GM23338 (cell line): Measurements from ENCODE around the gene REXO5. TPM values are rescaled to one million over a fixed set of nuclear protein-coding genes. Genes with fewer than 3 reads are reported as not detected.

ENCODE experiments used
- ATAC-seq: fragments of 200-7000 bp; cut with Tn5 transposase; 3 replicates; pipeline ENCODE4 v1.9.1; 2020
- DNase-seq: peaks from one replicate; pipeline ENCODE4 v3.0.0-alpha.2; 2015; ENCODE audit warnings: low spot score
- H2AFZ ChIP-seq: fragments of 200-600 bp; sonication (generic); 2 replicates; pipeline ENCODE4 v1.8.0; 2016; ENCODE audit warnings: antibody characterized with exemption, mild to moderate bottlenecking, moderate library complexity
- H3F3A ChIP-seq: fragments of 200-600 bp; sonication (generic); replicated peaks from 2 replicates; pipeline ENCODE4 v1.8.0; 2017; ENCODE audit warnings: antibody characterized with exemption, mixed run types, low read depth
- H3K27ac ChIP-seq: fragments of 200-600 bp; sonication (generic); 2 replicates; pipeline ENCODE4 v1.6.1; 2016; ENCODE audit warnings: low read depth
- H3K27me3 ChIP-seq: fragments of 200-600 bp; sonication (generic); 2 replicates; pipeline ENCODE4 v1.8.0; 2016; ENCODE audit warnings: mild to moderate bottlenecking, mixed run types, moderate library complexity; ENCODE audit not compliant: insufficient read depth
- H3K36me3 ChIP-seq: fragments of 200-600 bp; sonication (generic); 2 replicates; pipeline ENCODE4 v1.8.0; 2016; ENCODE audit warnings: mild to moderate bottlenecking; ENCODE audit not compliant: insufficient read depth
- H3K4me1 ChIP-seq: fragments of 200-600 bp; sonication (generic); 2 replicates; pipeline ENCODE4 v1.8.0; 2016; ENCODE audit warnings: mild to moderate bottlenecking, moderate library complexity; ENCODE audit not compliant: insufficient read depth
- H3K4me2 ChIP-seq: fragments of 200-600 bp; sonication (generic); 2 replicates; pipeline ENCODE4 v1.7.1; 2017; ENCODE audit warnings: mixed run types
- H3K4me3 ChIP-seq: fragments of 200-600 bp; sonication (generic); 2 replicates; pipeline ENCODE4 v1.6.1; 2016; ENCODE audit warnings: mixed run types
- H3K79me2 ChIP-seq: fragments of 200-600 bp; sonication (generic); replicated peaks from 2 replicates; pipeline ENCODE4 v1.8.0; 2017; ENCODE audit warnings: mild to moderate bottlenecking; ENCODE audit not compliant: insufficient read depth
- H3K9me2 ChIP-seq: fragments of 200-600 bp; sonication (generic); 2 replicates; pipeline ENCODE4 v1.8.0; 2017; ENCODE audit not compliant: insufficient read depth
- H4K20me1 ChIP-seq: fragments of 200-600 bp; sonication (generic); replicated peaks from 2 replicates; pipeline ENCODE4 v1.8.0; 2017; ENCODE audit warnings: mild to moderate bottlenecking; ENCODE audit not compliant: insufficient read depth
- H3K27ac Mint-ChIP-seq: 2 replicates; pipeline ENCODE4 v1.8.0; 2020; ENCODE audit warnings: inconsistent platforms, mild to moderate bottlenecking, moderate library complexity, mixed read lengths
- H3K27me3 Mint-ChIP-seq: 3 replicates; pipeline ENCODE4 v1.8.0; 2022; ENCODE audit warnings: low read depth, mild to moderate bottlenecking, moderate library complexity, mixed read lengths, inconsistent platforms; ENCODE audit not compliant: insufficient read depth, poor library complexity
- H3K36me3 Mint-ChIP-seq: 3 replicates; pipeline ENCODE4 v1.8.0; 2021; ENCODE audit warnings: low read depth, mild to moderate bottlenecking, inconsistent platforms, moderate library complexity, mixed read lengths
- H3K4me1 Mint-ChIP-seq: 3 replicates; pipeline ENCODE4 v1.8.0; 2020; ENCODE audit warnings: mild to moderate bottlenecking, inconsistent platforms, mixed read lengths
- H3K4me3 Mint-ChIP-seq: 3 replicates; pipeline ENCODE4 v1.8.0; 2021; ENCODE audit warnings: moderate library complexity, mild to moderate bottlenecking, inconsistent platforms, mixed read lengths
- H3K9me3 Mint-ChIP-seq: 3 replicates; pipeline ENCODE4 v1.8.0; 2020; ENCODE audit warnings: moderate library complexity, mild to moderate bottlenecking, inconsistent platforms, mixed read lengths
- CREB1 ChIP-seq: fragments of 250-450 bp; sonication (Bioruptor Pico); IDR thresholded peaks from 2 replicates; pipeline ENCODE4 v1.5.0; 2020; ENCODE audit warnings: low read depth, mild to moderate bottlenecking, moderate library complexity
- CTCF ChIP-seq, 2 experiments: fragments of 200-600 bp in 1 of 2; sonication (generic) in 1 of 2; conservative IDR thresholded peaks; 2 replicates each; pipeline versions ENCODE4 v1.5.1 to v1.6.1; 2016 to 2017; ENCODE audit warnings: antibody characterized with exemption in 2 of 2, low read depth in 2 of 2, mild to moderate bottlenecking in 2 of 2, moderate library complexity in 1 of 2
- ETS1 ChIP-seq: IDR thresholded peaks from 2 replicates; pipeline ENCODE4 v1.6.1; 2016; ENCODE audit warnings: antibody characterized with exemption
- EZH2 ChIP-seq: fragments of 200-600 bp; sonication (generic); IDR thresholded peaks from one replicate; pipeline ENCODE4 v1.8.0; 2017; ENCODE audit warnings: antibody characterized with exemption, mild to moderate bottlenecking, low read depth; ENCODE audit not compliant: unreplicated experiment
- EZH2phosphoT487 ChIP-seq: fragments of 200-600 bp; sonication (generic); IDR thresholded peaks from one replicate; pipeline ENCODE4 v1.8.1; 2018; ENCODE audit warnings: antibody characterized with exemption; ENCODE audit not compliant: unreplicated experiment
- JUNB ChIP-seq: IDR thresholded peaks from one replicate; pipeline ENCODE4 v1.6.1; 2016; ENCODE audit warnings: antibody characterized with exemption; ENCODE audit not compliant: unreplicated experiment
- NANOG ChIP-seq: IDR thresholded peaks from 2 replicates; pipeline ENCODE4 v1.6.1; 2016; ENCODE audit warnings: antibody characterized with exemption, borderline replicate concordance
- POLR2AphosphoS5 ChIP-seq: IDR thresholded peaks from 2 replicates; pipeline ENCODE4 v1.6.1; 2016; ENCODE audit warnings: antibody characterized with exemption, low read depth
- REST ChIP-seq: IDR thresholded peaks from one replicate; pipeline ENCODE4 v1.6.1; 2018; ENCODE audit warnings: antibody characterized with exemption; ENCODE audit not compliant: unreplicated experiment
- STAT1 ChIP-seq: IDR thresholded peaks from one replicate; pipeline ENCODE4 v1.6.1; 2016; ENCODE audit warnings: antibody characterized with exemption; ENCODE audit not compliant: unreplicated experiment
- ZNF114 ChIP-seq: fragments of 250-450 bp; sonication (Bioruptor Pico); IDR thresholded peaks from 2 replicates; pipeline ENCODE4 v1.5.0; 2020; ENCODE audit warnings: mild to moderate bottlenecking, moderate library complexity
- ZNF331 ChIP-seq: fragments of 250-450 bp; sonication (Bioruptor Pico); IDR thresholded peaks from 2 replicates; pipeline ENCODE4 v1.5.0; 2020; ENCODE audit warnings: low read depth, mild to moderate bottlenecking, moderate library complexity
- ZNF462 ChIP-seq: fragments of 250-450 bp; sonication (Bioruptor Pico); IDR thresholded peaks from 2 replicates; pipeline ENCODE4 v1.5.0; 2020; ENCODE audit warnings: mild to moderate bottlenecking, moderate library complexity
- polyA plus RNA-seq: library from polyadenylated mRNA; unstranded; fragments of >200 nt; fragmentation: Nextera tagmentation; extraction: Ambion mirVana; gene quantifications from 2 replicates; pipeline ENCODE4 v1.2.1, GENCODE V29; 2016
- total RNA-seq: library from RNA; depleted of rRNA; stranded (reverse); fragments of >200 nt; shearing (Covaris generic); gene quantifications from 2 replicates; pipeline ENCODE4 v1.2.3, GENCODE V29; 2014

The REXO5 gene
- total and polyA plus RNA-seq, 2 experiments from 2014 or later: 6.5 to 6.9 TPM

- Histone ChIP-seq H3K9me2 (no peaks in the 10 kb centered on the region), H2AFZ (no peak overlapping the region), H3K4me2 (0 out of 2 replicates have a peak overlapping the region, but pooled peaks have one; percentile 30), H3K27ac (no peak overlapping the region), H3K4me1 (peaks cover 30% of the 10 kb centered on the region), H3K36me3 (no peaks in the 10 kb centered on the region), H3K27me3 (no peaks in the 10 kb centered on the region), H4K20me1 (peaks cover 6% of the 10 kb centered on the region), H3K4me3 (no peak overlapping the region), H3K79me2 (peaks cover 96% of the 10 kb centered on the region), H3F3A (no peaks in the 10 kb centered on the region)
- ATAC-seq (no peak), DNase-seq (no peak)
- no peak for TF ChIP-seq JUNB
- no peak for TF ChIP-seq REST
- TF ChIP-seq ZNF331 (CRISPR knock-in tag): no peak
- TF ChIP-seq STAT1: no peak
- no peak for TF ChIP-seq ETS1
- TF ChIP-seq NANOG: no peak
- no peak for TF ChIP-seq EZH2phosphoT487
- no peak for TF ChIP-seq ZNF462 (CRISPR knock-in tag)
- TF ChIP-seq CREB1: no peak
- TF ChIP-seq ZNF114 (CRISPR knock-in tag): no peak
- no peak for TF ChIP-seq CTCF (conservative IDR thresholded peaks at IDR 0.05; ENCODE audit: low read depth in 2 of 2)
- no peak for TF ChIP-seq EZH2
- TF ChIP-seq POLR2AphosphoS5: no peak
- H3K36me3 Mint-ChIP-seq: peaks cover under 1% of the 10 kb centered on the region; the same call in 1 of the 3 replicates
- peak overlapping the region; percentile 69 for H3K27ac Mint-ChIP-seq
- peaks cover 34% of the 10 kb centered on the region; the same call in 2 of the 3 replicates for H3K4me1 Mint-ChIP-seq
- H3K9me3 Mint-ChIP-seq: no peaks in the 10 kb centered on the region
- peaks cover 3% of the 10 kb centered on the region for H3K27me3 Mint-ChIP-seq
- H3K4me3 Mint-ChIP-seq: no peak overlapping the region
Measured at GRCh38 chr16:20879175-20880040, 73.1 kb downstream of the REXO5 start.
